Hypothalamus (tissue), 51 donors: Measurements from ENCODE around the gene INTS12.
"Not testable (repeated sequence)": the region's sequence is repeated elsewhere in the genome, so short reads cannot be mapped to it uniquely, and the experiment has no call there.

Experiments
- DNase-seq, 51 donors: peaks; one replicate each; lab custom pipeline; 2025; lab: John Stamatoyannopoulos, UW

Gene INTS12

GRCh38 chr4:105708181-105709080, at the start of gene INTS12, which contains the start of gene GSTCD:
Gene INTS12, minus strand, starts transcription at chr4:105708689. Its CDS starts 8,684 bp downstream, at chr4:105700005.
Gene GSTCD, plus strand, starts transcription at chr4:105708784. Its CDS starts 8,830 bp downstream, at chr4:105717614.
- DNase-seq: peak; percentile 24 to 94 (median 84)

- DNase-seq: no peak
Measured at GRCh38 chr4:105755375-105755774, 46.9 kb upstream of the INTS12 start.

- no peak for DNase-seq
Measured at GRCh38 chr4:105753361-105753760, 44.9 kb upstream of the INTS12 start.

- DNase-seq: no peak
Measured at GRCh38 chr4:105751718-105752299, 43.3 kb upstream of the INTS12 start.

GRCh38 chr4:105748222-105748621, 39.7 kb upstream of the INTS12 start:
- DNase-seq: no peak

GRCh38 chr4:105741548-105741947, 33.1 kb upstream of the INTS12 start:
- DNase-seq: no peak

- not testable (repeated sequence) for DNase-seq
Measured at GRCh38 chr4:105735217-105735616, 26.7 kb upstream of the INTS12 start.

GRCh38 chr4:105729895-105730294, 21.4 kb upstream of the INTS12 start:
- DNase-seq: not testable (repeated sequence)

GRCh38 chr4:105725623-105726022, 17.1 kb upstream of the INTS12 start:
- no peak for DNase-seq

GRCh38 chr4:105719204-105719603, 10.7 kb upstream of the INTS12 start:
- no peak for DNase-seq

- peak in 1 of 51 donors; percentile 16 for DNase-seq
Measured at GRCh38 chr4:105715692-105716278, 7.3 kb upstream of the INTS12 start.

GRCh38 chr4:105714932-105715331, 6.4 kb upstream of the INTS12 start:
- no peak for DNase-seq

- DNase-seq: no peak
Measured at GRCh38 chr4:105714071-105714521, 5.6 kb upstream of the INTS12 start.

GRCh38 chr4:105712766-105713165, 4.3 kb upstream of the INTS12 start:
- no peak for DNase-seq

GRCh38 chr4:105710678-105711077, 2.2 kb upstream of the INTS12 start:
- peak in 1 of 51 donors; percentile 3 for DNase-seq

- no peak for DNase-seq
Measured at GRCh38 chr4:105710012-105710600, 1.6 kb upstream of the INTS12 start.

GRCh38 chr4:105709081-105709450, 577 bp upstream of the INTS12 start:
- DNase-seq: peak in 6 of 51 donors; percentile 16 to 67 (median 30)

GRCh38 chr4:105707782-105708180, 708 bp downstream of the INTS12 start:
- DNase-seq: peak in 1 of 51 donors; percentile 38

GRCh38 chr4:105698607-105699006, 9.9 kb downstream of the INTS12 start:
- DNase-seq: no peak

GRCh38 chr4:105695832-105696231, 12.7 kb downstream of the INTS12 start:
- not testable (repeated sequence) for DNase-seq

GRCh38 chr4:105694812-105695211, 13.7 kb downstream of the INTS12 start:
- DNase-seq: not testable (repeated sequence)
